Left renal cortex interstitium (tissue), 4 donors: ENCODE data around the gene PES1. TPM values are rescaled to one million over a fixed set of nuclear protein-coding genes. Genes with fewer than 3 reads are reported as not detected.
A peak's percentile ranks its signal among the peaks of the same experiment; 100 is the strongest.
"Not testable (repeated sequence)": the region's sequence is repeated elsewhere in the genome, so short reads cannot be mapped to it uniquely, and the experiment has no call there.

Experiments used
- DNase-seq, 4 donors: peaks; one replicate each; pipeline ENCODE4 v3.0.0-alpha.2; 2013; ENCODE audit warnings: low read depth in 4 of 4, low spot score in 2 of 4, missing footprints in 1 of 4
- polyA plus RNA-seq, 4 donors: library from polyadenylated mRNA; unstranded; fragments of 120-200 nt; gene quantifications; one replicate each; pipeline ENCODE4 v1.2.1, GENCODE V29; 2013; ENCODE audit not compliant: insufficient read length in 4 of 4

The PES1 gene
- polyA plus RNA-seq, 4 donors: 69.5 to 79.8 (median 72.9) TPM

GRCh38 chr22:30556388-30556787 is 35.3 kb downstream of the PES1 start:
- DNase-seq: no peak

- no peak for DNase-seq
Observed at GRCh38 chr22:30555282-30556210, 36.2 kb downstream of the PES1 start.

GRCh38 chr22:30553971-30554370 is 37.7 kb downstream of the PES1 start:
- DNase-seq: no peak

GRCh38 chr22:30552719-30553118 is 39.0 kb downstream of the PES1 start:
- DNase-seq: no peak

- not testable (repeated sequence) for DNase-seq
Observed at GRCh38 chr22:30551813-30552212, 39.9 kb downstream of the PES1 start.

GRCh38 chr22:30547188-30547587 is 44.5 kb downstream of the PES1 start:
- DNase-seq: no peak

- DNase-seq: no peak
Observed at GRCh38 chr22:30546616-30547015, 45.1 kb downstream of the PES1 start, which contains the start of gene SEC14L6. TSS of gene SEC14L6 (minus strand) at chr22:30546741. CDS start at chr22:30546682, 59 bp downstream.

- no peak for DNase-seq
Observed at GRCh38 chr22:30542811-30543188, 48.9 kb downstream of the PES1 start.

- DNase-seq: peak in 1 of 4 donors; percentile 15
Observed at GRCh38 chr22:30541961-30542810, 49.5 kb downstream of the PES1 start.

GRCh38 chr22:30541511-30541910 is 50.2 kb downstream of the PES1 start:
- DNase-seq: not testable (repeated sequence)

- DNase-seq: no peak
Observed at GRCh38 chr22:30539368-30539767, 52.3 kb downstream of the PES1 start.

- DNase-seq: no peak
Observed at GRCh38 chr22:30538280-30538679, 53.4 kb downstream of the PES1 start.

- no peak for DNase-seq
Observed at GRCh38 chr22:30537083-30537731, 54.5 kb downstream of the PES1 start.

GRCh38 chr22:30535182-30535581 is 56.5 kb downstream of the PES1 start:
- DNase-seq: no peak

- no peak for DNase-seq
Observed at GRCh38 chr22:30531651-30532608, 59.8 kb downstream of the PES1 start.

GRCh38 chr22:30526656-30527055 is 65.1 kb downstream of the PES1 start:
- DNase-seq: no peak
